Middle frontal gyrus (tissue), 1 donor: ENCODE results near the gene GSTT2.
A peak's percentile ranks its signal among the peaks of the same experiment; 100 is the strongest.
"Not testable (repeated sequence)": the region's sequence is repeated elsewhere in the genome, so short reads cannot be mapped to it uniquely, and the experiment has no call there.

Source experiments
- DNase-seq: peaks from one replicate; pipeline ENCODE4 v3.0.0-alpha.2; 2015; ENCODE audit warnings: low spot score; ENCODE audit errors: extremely low spot score

GSTT2 gene

GRCh38 chr22:23979557-23980240, at the start of gene GSTT2:
TSS of gene GSTT2 (plus strand) at chr22:23980134.
- not testable (repeated sequence) for DNase-seq

DNA sequence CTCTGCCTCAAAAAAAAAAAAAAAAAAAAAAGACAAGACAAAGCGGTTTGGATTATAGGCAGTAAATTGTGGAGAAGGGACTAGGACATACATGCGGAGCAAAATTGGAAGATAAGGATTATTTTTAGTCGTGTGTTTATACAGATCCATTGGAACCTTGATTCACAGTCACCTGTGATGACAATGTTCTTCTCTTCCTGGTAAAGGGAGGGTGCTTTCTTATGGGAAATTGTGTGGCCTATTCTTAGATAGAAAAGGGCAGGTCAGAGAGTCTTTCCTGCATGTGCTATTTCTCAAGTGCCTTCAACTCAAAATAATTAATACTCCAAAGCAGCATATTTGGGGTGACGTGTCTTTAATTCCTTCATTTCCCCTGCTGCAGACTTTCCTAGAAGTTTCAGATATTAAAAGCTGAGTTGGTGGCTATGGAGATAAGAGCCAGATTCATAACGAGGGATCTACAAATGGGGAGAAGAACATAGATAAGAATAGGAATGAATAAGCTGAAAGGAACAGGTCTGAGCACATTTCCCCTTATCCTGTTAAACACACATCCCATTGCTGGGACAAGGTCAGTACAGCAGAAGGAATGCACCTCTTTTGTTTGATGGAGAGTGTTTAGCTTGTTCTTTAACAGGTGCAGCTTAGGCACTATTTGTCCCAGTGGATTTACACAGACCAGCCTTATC, 41.5 kb upstream of the GSTT2 start:
- no peak for DNase-seq

GRCh38 chr22:23939017-23939357, 40.9 kb upstream of the GSTT2 start:
- no peak for DNase-seq

GRCh38 chr22:23940166-23940565, 39.8 kb upstream of the GSTT2 start:
- DNase-seq: not testable (repeated sequence)

DNA sequence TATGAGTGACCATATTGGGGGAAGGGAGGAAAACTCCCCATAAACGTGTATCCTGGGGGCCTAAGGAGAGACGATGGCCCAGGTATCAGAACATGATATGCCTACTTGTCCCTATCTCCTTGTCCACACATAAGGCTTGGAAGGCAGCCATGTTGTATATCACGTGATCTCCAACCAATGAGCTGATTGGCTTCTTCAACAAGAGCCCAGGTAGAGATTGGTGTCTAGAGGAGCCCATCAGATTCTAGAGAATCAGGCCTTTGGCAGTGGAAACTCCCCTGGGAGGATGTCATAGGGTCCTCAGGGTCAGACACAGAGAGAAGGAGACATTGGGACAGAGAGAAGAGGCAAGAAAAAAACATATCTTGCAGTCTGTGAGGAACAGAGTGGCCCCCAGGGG, 32.5 kb upstream of the GSTT2 start:
- DNase-seq: not testable (repeated sequence)

DNA sequence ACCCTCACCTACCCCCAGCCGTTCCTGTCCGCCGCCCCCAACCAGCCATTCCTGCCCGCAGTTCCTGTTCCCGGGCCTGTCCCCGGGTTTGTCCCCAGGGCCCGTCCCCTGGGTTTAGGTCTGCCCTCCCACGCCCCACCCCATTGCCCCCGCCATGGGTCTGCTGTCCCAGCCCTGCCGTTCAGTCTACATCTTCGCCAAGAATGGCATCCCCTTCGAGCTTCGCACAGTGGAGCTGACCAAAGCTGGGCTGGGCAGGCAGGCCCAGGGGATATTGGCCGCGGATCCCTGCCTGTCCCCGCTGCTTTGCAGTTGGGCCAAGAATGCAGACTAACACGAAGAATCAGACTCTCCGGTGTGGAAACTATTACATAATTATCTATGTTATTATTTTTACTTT, 30.2 kb upstream of the GSTT2 start:
- DNase-seq: not testable (repeated sequence)

DNA sequence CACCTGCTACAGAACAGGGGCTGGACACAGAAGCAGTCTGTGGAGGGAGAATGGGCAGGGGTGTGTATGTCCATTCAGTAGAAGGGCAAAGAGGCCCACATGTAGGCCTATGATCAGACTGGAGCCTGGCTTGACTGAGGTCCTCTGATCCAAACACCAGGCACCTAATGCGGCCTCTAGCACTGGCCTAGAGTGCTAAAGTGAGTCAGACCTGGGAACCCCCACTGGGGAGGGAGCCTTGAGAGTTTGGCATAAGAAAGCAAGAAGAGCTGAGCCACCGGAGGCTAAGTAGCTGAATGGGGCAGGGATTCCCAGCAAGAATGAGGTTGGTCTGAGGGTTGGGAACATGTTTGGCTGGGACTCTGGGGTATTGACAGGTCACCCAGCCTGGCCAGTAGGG, 28.6 kb upstream of the GSTT2 start:
- DNase-seq: not testable (repeated sequence)

DNA sequence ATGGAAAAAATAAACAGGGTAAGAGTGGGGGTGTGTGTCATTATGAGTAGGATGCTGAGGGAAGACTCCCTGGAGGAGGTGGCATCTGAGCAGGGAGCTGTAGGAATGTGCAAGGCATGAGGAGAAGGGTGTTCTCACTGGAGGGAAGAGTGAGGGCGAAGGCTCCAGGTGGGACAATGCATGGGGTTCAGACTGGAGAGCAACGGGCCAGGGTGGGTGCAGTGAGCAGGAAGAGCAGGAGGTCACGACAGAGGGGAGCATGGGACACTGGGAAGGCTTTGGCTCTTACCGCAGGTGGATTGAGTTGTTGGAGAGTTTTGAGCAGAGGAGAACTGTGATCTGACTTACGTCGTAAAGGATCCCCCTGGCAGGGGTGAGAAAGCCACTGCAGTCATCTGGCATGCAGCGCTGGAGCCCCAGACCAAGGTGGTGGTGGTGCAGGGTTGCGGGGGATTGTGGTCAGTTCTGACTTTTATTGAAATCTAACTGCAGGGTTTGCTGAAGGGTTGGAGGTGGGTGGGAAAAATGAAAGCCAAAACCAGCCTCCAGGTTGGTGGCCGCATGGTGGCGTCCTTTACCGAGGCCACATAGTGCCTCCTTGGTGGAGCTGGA, 27.0 kb upstream of the GSTT2 start:
- DNase-seq: not testable (repeated sequence)

DNA sequence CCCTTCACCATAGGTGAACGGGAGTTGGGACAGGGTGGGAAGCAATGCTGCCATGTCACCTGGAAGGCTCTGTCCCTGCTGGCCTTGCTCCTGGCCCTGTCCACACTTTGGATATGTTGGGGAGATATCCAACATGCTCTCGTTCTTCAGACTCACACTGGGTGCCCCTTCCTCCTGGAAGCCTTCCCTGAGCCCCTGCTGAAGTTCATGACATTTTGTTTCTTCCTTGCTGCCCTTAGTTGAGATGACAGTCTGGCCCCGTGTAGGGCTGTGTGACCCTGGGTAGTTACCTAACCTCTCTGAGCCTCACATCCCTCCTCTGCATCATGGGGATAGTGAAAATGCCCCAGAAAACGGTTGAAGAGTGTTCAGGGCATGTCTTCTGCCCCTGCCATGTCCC, 26.4 kb upstream of the GSTT2 start:
- not testable (repeated sequence) for DNase-seq

GRCh38 chr22:23954193-23954990, 25.5 kb upstream of the GSTT2 start:
- not testable (repeated sequence) for DNase-seq

- not testable (repeated sequence) for DNase-seq
Observed at GRCh38 chr22:23954991-23955305, 25.0 kb upstream of the GSTT2 start.

DNA sequence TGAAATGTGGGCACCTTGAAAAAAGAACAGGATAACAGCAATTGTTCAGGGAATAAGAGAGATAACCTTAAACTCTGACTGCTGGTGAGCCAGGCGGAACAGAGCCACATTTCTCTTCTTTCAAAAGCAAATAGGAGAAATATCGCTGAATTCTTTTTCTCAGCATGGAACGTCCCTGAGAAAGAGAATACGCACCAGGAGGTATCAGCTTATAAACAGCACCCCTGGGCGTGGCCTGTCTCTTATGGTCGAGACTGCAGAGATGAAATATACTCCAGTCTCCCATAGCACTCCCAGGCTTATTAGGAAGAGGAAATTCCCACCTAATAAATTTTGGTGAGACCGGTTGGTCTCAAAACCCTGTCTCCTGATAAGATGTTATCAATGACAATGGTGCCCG, 24.0 kb upstream of the GSTT2 start:
- not testable (repeated sequence) for DNase-seq

DNA sequence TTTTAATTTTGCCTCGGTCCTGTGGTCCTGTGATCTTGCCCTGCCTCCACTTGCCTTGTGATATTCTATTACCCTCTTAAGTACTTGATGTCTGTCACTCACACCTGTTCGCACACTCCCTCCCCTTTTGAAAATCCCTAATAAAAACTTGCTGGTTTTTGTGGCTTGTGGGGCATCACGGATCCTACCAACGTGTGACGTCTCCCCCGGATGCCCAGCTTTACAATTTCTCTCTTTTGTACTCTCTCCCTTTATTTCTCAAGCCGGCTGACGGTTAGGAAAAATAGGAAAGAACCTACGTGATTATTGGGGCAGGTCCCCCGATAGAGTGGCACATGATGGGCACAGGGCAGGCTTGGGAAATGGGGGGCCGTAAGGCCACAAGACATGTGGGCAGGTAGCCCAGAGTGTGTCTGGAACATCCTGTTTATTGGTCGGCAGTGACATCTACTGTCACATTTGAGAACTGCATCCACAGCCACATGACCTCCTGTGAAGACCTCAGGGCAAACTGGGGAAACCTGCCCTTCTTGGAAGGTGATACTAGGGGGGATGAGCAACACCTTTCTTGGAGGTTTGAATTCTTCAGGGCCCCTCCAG, 23.5 kb upstream of the GSTT2 start:
- DNase-seq: peak; percentile 79

DNA sequence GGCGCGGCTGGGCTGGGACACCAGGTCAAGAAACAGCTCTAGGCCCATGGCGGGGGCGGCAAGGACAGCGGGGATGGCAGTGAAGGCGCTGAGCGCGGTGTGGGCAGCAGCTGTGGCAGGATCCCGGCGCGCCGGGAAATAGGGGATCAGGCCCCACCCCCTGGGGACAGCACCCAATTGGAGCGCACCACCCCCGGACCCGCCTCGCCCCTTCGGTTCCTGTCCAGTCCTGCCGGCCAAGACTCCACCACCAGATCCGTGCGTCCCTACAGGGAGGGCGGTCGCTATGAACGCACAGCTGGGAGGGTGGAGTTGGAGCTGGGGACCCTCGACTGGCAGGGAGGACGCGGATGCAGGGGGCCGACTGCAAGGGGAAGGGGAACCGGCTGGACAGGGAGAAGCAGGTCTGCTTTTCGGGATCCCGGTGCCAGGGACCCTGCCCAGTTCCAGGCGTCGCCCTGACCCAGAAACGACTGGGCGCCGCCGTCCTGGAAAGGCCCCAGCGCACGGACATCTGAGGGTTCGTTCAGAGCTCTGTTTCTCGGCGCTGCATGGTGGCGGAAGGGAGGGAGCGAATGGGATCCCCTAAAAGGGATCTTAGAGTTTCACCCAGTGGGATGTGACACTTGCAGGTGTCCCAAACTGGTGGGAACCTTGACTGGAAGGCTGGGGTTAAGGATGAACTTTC, 18.7 kb upstream of the GSTT2 start, which contains the start of gene GSTT2B:
Gene GSTT2B (minus strand): TSS at position 112 of the 688 bp plus-strand sequence. CDS start 64 bp downstream, at position 48.
- DNase-seq: not testable (repeated sequence)

DNA sequence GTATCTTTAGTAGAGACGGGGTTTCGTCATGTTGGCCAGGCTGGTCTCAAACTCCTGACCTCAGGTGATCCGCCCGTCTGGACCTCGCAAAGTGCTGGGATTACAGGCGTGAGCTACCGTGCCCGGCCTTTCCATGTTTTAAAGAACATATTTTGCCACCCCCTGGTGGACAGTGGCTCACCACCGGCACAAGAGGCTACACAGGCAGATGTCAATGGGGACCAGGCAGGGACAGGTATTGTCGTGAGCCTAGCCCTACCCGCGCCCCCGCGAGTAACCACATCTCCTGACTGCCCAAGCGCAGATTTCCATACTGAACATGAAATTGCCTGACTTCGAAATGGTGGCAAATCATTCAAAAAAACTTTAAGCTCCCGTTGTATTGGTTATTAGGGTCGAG, 13.8 kb upstream of the GSTT2 start:
- not testable (repeated sequence) for DNase-seq

DNA sequence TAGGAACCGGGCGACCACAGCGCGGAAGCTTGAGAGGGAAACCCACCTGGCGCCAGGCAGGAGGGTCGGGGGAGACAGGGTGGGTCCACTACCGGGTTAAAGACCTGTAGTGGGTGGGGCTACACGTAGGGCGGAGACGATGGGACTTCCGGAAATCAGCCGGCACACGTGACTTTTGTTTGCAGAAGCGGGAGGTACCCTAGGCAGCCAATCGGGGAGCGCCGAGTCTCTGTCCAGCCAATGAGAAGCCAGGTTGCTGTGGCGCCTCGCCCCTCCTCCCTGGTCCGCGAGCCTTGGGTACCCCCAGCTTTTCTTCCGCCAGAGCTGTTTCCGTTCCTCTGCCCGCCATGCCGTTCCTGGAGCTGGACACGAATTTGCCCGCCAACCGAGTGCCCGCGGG, 13.4 kb upstream of the GSTT2 start, which contains the start of gene DDTL:
Gene DDTL (plus strand): TSS at position 321 of the 400 bp plus-strand sequence. CDS start 27 bp downstream, at position 348.
- not testable (repeated sequence) for DNase-seq

DNA sequence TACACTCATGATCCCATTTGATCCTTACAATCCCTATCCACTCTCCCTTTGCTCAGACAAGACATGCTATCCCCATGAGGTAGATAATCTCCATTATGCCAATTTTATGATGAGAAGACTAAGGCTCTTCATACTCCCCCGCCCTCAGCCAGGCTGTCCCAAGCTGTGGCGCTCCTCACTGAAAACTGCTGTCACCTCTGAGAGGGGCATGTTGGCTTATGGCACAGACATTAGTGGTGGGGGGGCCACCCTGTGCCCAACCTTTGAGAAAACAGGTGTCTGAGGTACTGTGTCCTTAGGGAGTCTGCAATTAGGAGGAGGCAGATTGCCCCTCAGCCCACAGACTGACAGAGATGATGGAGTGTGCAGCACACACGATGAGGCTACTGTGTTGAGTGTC, 10.9 kb upstream of the GSTT2 start:
- DNase-seq: no peak

DNA sequence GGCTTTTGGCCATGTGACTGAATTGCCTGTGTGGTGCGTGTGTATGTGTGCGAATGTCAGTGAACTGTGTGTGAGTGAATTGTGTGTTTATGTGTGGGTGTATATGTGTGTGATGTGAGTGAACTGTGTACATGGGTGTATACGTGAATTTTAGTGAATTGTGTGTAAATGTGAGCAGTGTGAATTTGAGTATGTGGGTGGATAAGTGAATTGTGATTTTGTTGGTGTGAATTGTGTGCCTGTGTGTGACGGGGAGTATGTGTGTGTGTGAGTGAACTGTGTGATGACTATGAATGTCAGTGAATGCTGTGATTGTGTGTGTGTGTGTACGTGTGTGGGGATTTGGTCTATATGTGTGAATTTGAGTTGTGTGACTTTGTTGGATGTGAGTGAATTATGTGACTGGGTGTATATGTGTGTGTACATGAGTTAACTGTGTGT, 9.7 kb upstream of the GSTT2 start:
- no peak for DNase-seq

GRCh38 chr22:23970816-23971486, 9.0 kb upstream of the GSTT2 start:
- no peak for DNase-seq

DNA sequence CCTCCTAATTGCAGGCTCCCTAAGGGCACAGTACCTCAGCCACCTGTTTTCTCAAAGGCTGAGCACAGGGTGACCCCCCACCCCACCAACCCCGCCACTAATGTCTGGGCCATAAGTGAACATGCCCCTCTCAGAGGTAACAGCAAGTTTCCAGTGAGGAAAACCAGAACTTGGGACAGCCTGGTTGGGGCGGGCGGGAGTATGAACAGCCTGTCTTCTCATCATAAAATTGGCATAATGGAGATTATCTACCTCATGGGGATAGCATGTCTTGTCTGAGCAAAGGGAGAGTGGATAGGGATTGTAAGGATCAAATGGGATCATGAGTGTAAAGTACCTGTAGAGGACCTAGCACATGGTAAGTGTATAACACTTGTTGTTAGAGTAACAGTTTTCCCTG, 8.0 kb upstream of the GSTT2 start:
- not testable (repeated sequence) for DNase-seq
